HCT116 (cell line): ENCODE measurements around the gene HOMER2. TPM values are rescaled to one million over a fixed set of nuclear protein-coding genes. Genes with fewer than 3 reads are reported as not detected.
A peak's percentile ranks its signal among the peaks of the same experiment; 100 is the strongest.

Source experiments
- ATAC-seq: fragments of 200-7000 bp; cut with Tn5 transposase; 2 replicates; pipeline ENCODE4 v1.9.1; 2020; ENCODE audit warnings: mild to moderate bottlenecking, moderate library complexity
- BruUV-seq: library from RNA; stranded (reverse); fragments of 400-500 nt; replicated peaks from 2 replicates; lab custom pipeline; 2021; lab: Mats Ljungman, UMichigan
- CTCF ChIA-PET: fragments of 300-600 bp; sonication (Branson Sonifier 250); formaldehyde crosslinking; loops from one replicate; lab custom pipeline; 2021; ENCODE audit warnings: antibody characterized with exemption; lab: Charles Lee
- POLR2A ChIA-PET: fragments of 300-600, 350-600 bp; sonication (Branson Sonifier 250); formaldehyde crosslinking; loops from one replicate; lab custom pipeline; 2021; ENCODE audit warnings: antibody characterized with exemption; lab: Charles Lee
- RAD21 ChIA-PET, 2 experiments: fragments of 300-600 bp; sonication (Branson Sonifier 250); formaldehyde crosslinking; loops; one replicate each; lab custom pipeline; 2023; ENCODE audit warnings: low total read pairs in 2 of 2; ENCODE audit not compliant: uncharacterized antibody in 2 of 2, unreplicated experiment in 2 of 2, low non-redundant PET in 1 of 2; lab: Charles Lee
- DNase-seq: peaks from one replicate; pipeline ENCODE4 v3.0.0-alpha.2; 2010; ENCODE audit warnings: low read depth, low spot score
- H2AFZ ChIP-seq: fragments of 200-600 bp; shearing (Covaris generic), sonication (generic); 2 replicates; pipeline ENCODE4 v1.6.1; 2017; ENCODE audit warnings: low read depth, mixed run types, mixed read lengths, antibody characterized with exemption, low read length; ENCODE audit not compliant: poor library complexity, severe bottlenecking
- H3K27ac ChIP-seq: 2 replicates; pipeline ENCODE4 v1.5.1; 2012; ENCODE audit warnings: low read depth, low read length
- H3K27me3 ChIP-seq: fragments of 200-600 bp; sonication (generic); 2 replicates; pipeline ENCODE4 v1.6.1; 2016; ENCODE audit warnings: mixed run types, low read length, mixed read lengths; ENCODE audit not compliant: insufficient read depth
- H3K36me3 ChIP-seq, 2 experiments: fragments of 200-500 bp in 1 of 2; fragments of 200-600 bp in 1 of 2; sonication (Bioruptor generic) in 1 of 2; sonication (generic) in 1 of 2; 2 replicates each; pipeline versions ENCODE4 v1.5.1 to v1.6.1; 2014 to 2016; ENCODE audit warnings: low read length in 2 of 2, inconsistent platforms in 1 of 2, mixed read lengths in 1 of 2, mixed run types in 1 of 2; ENCODE audit not compliant: insufficient read depth in 2 of 2, control insufficient read depth in 1 of 2
- H3K4me1 ChIP-seq, 2 experiments: fragments of 200-600 bp in 1 of 2; sonication (generic) in 1 of 2; 2 replicates each; pipeline versions ENCODE4 v1.5.1 to v1.6.1; 2012 to 2017; ENCODE audit warnings: low read length in 2 of 2, inconsistent platforms in 1 of 2, mild to moderate bottlenecking in 1 of 2, mixed read lengths in 1 of 2, mixed run types in 1 of 2, moderate library complexity in 1 of 2; ENCODE audit not compliant: insufficient read depth in 2 of 2, control insufficient read depth in 1 of 2
- H3K4me2 ChIP-seq: fragments of 200-600 bp; sonication (generic); 2 replicates; pipeline ENCODE4 v1.6.1; 2017; ENCODE audit warnings: mixed run types, low read length, mixed read lengths
- H3K4me3 ChIP-seq, 2 experiments: fragments of 200-600 bp in 1 of 2; sonication (generic) in 1 of 2; replicated peaks in 1 of 2; 2 replicates each; pipeline ENCODE4 v1.5.1; 2011 to 2016; ENCODE audit warnings: low read length in 2 of 2, control low read depth in 1 of 2, low read depth in 1 of 2, mild to moderate bottlenecking in 1 of 2, mixed read lengths in 1 of 2, mixed run types in 1 of 2
- H3K79me2 ChIP-seq: fragments of 200-600 bp; sonication (generic); 2 replicates; pipeline ENCODE4 v1.6.1; 2017; ENCODE audit warnings: mild to moderate bottlenecking, mixed run types, low read length, moderate library complexity, mixed read lengths; ENCODE audit not compliant: insufficient read depth
- H3K9ac ChIP-seq: fragments of 200-600 bp; sonication (generic); 2 replicates; pipeline ENCODE4 v1.6.1; 2016; ENCODE audit warnings: low read length, mixed read lengths
- H3K9me2 ChIP-seq: fragments of 200-600 bp; sonication (generic), shearing (Covaris generic); 2 replicates; pipeline ENCODE4 v1.6.1; 2017; ENCODE audit warnings: mixed run types, mild to moderate bottlenecking, moderate library complexity; ENCODE audit not compliant: insufficient read depth
- H3K9me3 ChIP-seq, 2 experiments: fragments of 200-500 bp in 1 of 2; fragments of 200-600 bp in 1 of 2; sonication (Bioruptor generic) in 1 of 2; sonication (generic) in 1 of 2; 2 replicates each; pipeline ENCODE4 v1.6.1; 2014 to 2017; ENCODE audit warnings: low read length in 2 of 2, mixed read lengths in 2 of 2, inconsistent platforms in 1 of 2, low read depth in 1 of 2, mild to moderate bottlenecking in 1 of 2, mixed run types in 1 of 2, moderate library complexity in 1 of 2; ENCODE audit not compliant: control insufficient read depth in 1 of 2, insufficient read depth in 1 of 2
- H4K20me1 ChIP-seq: fragments of 200-600 bp; sonication (generic), shearing (Covaris generic); 2 replicates; pipeline ENCODE4 v1.6.1; 2017; ENCODE audit warnings: mixed run types, mild to moderate bottlenecking, moderate library complexity; ENCODE audit not compliant: insufficient read depth
- ATF3 ChIP-seq: IDR thresholded peaks from 2 replicates; pipeline ENCODE4 v1.6.1; 2012
- CBX3 ChIP-seq: IDR thresholded peaks from 2 replicates; pipeline ENCODE4 v1.6.1; 2012; ENCODE audit warnings: low read depth
- CEBPB ChIP-seq: IDR thresholded peaks from 2 replicates; pipeline ENCODE4 v1.6.1; 2012; ENCODE audit warnings: low read depth
- EGR1 ChIP-seq: IDR thresholded peaks from 2 replicates; pipeline ENCODE4 v1.6.1; 2012; ENCODE audit warnings: low read depth
- ELF1 ChIP-seq: IDR thresholded peaks from 2 replicates; pipeline ENCODE4 v1.6.1; 2012; ENCODE audit warnings: low read depth, borderline replicate concordance
- FOSL1 ChIP-seq: IDR thresholded peaks from 2 replicates; pipeline ENCODE4 v1.6.1; 2012; ENCODE audit warnings: low read depth
- JUND ChIP-seq: IDR thresholded peaks from 2 replicates; pipeline ENCODE4 v1.6.1; 2012
- POLR2AphosphoS5 ChIP-seq: IDR thresholded peaks from 2 replicates; pipeline ENCODE4 v1.6.1; 2011; ENCODE audit warnings: mild to moderate bottlenecking, low read depth, low read length, moderate library complexity
- RAD21 ChIP-seq: IDR thresholded peaks from 2 replicates; pipeline ENCODE4 v1.6.1; 2012; ENCODE audit warnings: low read depth, mild to moderate bottlenecking
- REST ChIP-seq: IDR thresholded peaks from 2 replicates; pipeline ENCODE4 v1.6.1; 2012; ENCODE audit warnings: low read depth
- SIN3A ChIP-seq: IDR thresholded peaks from 2 replicates; pipeline ENCODE4 v1.6.1; 2012; ENCODE audit warnings: low read depth
- SRF ChIP-seq: IDR thresholded peaks from 2 replicates; pipeline ENCODE4 v1.6.1; 2012; ENCODE audit warnings: low read depth
- TCF7L2 ChIP-seq: IDR thresholded peaks from 2 replicates; pipeline ENCODE4 v1.7.0; 2011; ENCODE audit warnings: borderline replicate concordance, inconsistent platforms; ENCODE audit not compliant: insufficient read depth, insufficient read length; ENCODE audit errors: extremely low read depth
- YY1 ChIP-seq: IDR thresholded peaks from 2 replicates; pipeline ENCODE4 v1.6.1; 2011; ENCODE audit warnings: low read length, low read depth, moderate library complexity, mild to moderate bottlenecking; ENCODE audit not compliant: insufficient replicate concordance; ENCODE audit errors: extremely low read depth
- ZBTB33 ChIP-seq: IDR thresholded peaks from 2 replicates; pipeline ENCODE4 v1.6.1; 2011; ENCODE audit warnings: mild to moderate bottlenecking, low read length, moderate library complexity; ENCODE audit not compliant: insufficient replicate concordance; ENCODE audit errors: extremely low read depth
- ZFX ChIP-seq: fragments of 450-650 bp; IDR thresholded peaks from 2 replicates; pipeline ENCODE4 v1.6.1; 2017
- ZNF274 ChIP-seq: fragments of 200-500 bp; sonication (Bioruptor generic); IDR thresholded peaks from 2 replicates; pipeline ENCODE4 v1.6.1; 2014; ENCODE audit warnings: mild to moderate bottlenecking, low read depth, low read length, inconsistent platforms
- intact Hi-C: fragments of 100-400 bp; cut with micrococcal nuclease; formaldehyde crosslinking; loops from 2 replicates; pipeline ENCODE4 v1.10.0; 2022
- total RNA-seq: library from RNA; stranded (reverse); gene quantifications from one replicate; pipeline ENCODE4 v1.2.1, GENCODE V29; 2021; ENCODE audit not compliant: unreplicated experiment
- TF ChIP-seq, protein P1 (sequence below): IDR thresholded peaks from 2 replicates; pipeline ENCODE4 v1.6.1; 2012

The HOMER2 gene
- total RNA-seq, 1 experiment from 2014 or later, result 3.9 TPM

DNA sequence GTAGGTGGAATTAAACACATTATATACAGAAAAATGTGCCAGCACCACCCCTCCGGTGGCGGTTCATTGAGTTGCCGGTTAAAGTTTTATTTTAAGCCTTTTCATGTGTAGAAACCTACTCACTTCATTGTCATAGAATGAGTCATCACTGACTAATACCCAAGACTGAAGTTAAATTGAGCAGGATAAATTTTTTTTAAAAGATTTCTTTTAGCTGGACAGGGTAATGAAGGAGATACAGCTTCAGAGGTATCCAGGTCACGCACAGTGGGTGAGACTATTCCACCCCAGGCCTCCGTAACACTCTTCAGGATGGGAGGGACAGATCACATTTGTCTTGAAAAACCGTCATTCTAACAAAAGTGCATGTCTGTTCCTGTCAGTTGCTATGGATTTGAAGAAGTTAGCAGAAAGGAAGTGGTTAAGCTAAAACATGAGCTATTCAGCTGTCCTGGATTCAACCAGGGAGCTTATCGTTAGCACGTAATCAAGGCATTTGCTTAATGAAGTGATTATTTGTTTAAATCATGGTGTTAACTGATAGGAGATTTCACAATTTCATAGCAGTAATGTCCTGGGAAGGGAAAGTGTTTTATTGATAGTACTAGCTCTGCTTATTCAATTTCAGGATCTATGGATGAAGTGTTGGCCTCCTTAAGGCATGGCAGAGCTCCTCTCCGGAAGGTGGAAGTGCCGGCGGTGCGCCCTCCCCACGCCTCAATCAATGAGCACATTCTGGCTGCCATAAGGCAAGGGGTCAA, 119.7 kb downstream of the HOMER2 start:
- Histone ChIP-seq H4K20me1 (no peaks in the 10 kb centered on the region), H3K9ac (peak overlapping the region; percentile 38), H3K36me3 (peaks cover 27 to 43% of the 10 kb centered on the region in 2 experiments; a peak in 3 of 4 replicates), H3K9me3 (no peaks in the 10 kb centered on the region), H3K9me2 (no peaks in the 10 kb centered on the region), H3K27me3 (no peaks in the 10 kb centered on the region), H3K27ac (peak overlapping the region; percentile 63), H3K4me2 (peak overlapping the region; percentile 66), H3K4me3 (peak overlapping the region; percentile 17 to 28; a peak in 2 of 4 replicates), H3K4me1 (peaks cover 22 to 31% of the 10 kb centered on the region in 2 experiments), H3K79me2 (no peaks in the 10 kb centered on the region), H2AFZ (no peak overlapping the region)
- ChIA-PET POLR2A (interaction anchor here (0.6 to 1.4 kb wide), 2 partner anchors 297 to 1297 kb away, joined by 3 read pairs; no protein-coding TSS in a partner anchor), CTCF (interaction anchor here (1.3 to 1.4 kb wide), 2 partner anchors 17 to 178 kb away, joined by 5 to 8 read pairs; partner anchors contain the start of gene C15orf40), RAD21 (no interaction called here)
- DNase-seq (peak; percentile 64), ATAC-seq (peak; percentile 86)
- no TSS peak for BruUV-seq
- intact Hi-C loops, result no loop called here
- TF ChIP-seq CBX3, result 0 out of 2 replicates have a peak, but pooled peaks have one; percentile 57
- TF ChIP-seq ZFX, result no peak
- 0 out of 2 replicates have a peak, but pooled peaks have one; percentile 41 for TF ChIP-seq SRF
- TF ChIP-seq EGR1, result no peak
- no peak for TF ChIP-seq ZBTB33
- TF ChIP-seq, protein P1, sequence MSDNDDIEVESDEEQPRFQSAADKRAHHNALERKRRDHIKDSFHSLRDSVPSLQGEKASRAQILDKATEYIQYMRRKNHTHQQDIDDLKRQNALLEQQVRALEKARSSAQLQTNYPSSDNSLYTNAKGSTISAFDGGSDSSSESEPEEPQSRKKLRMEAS, result no peak
- TF ChIP-seq REST, result no peak
- 0 out of 2 replicates have a peak, but pooled peaks have one; percentile 20 for TF ChIP-seq ATF3
- no peak for TF ChIP-seq ZNF274
- TF ChIP-seq SIN3A, result no peak
- TF ChIP-seq YY1, result no peak
- TF ChIP-seq CEBPB, result 0 out of 2 replicates have a peak, but pooled peaks have one; percentile 37
- peak; percentile 87 for TF ChIP-seq JUND
- TF ChIP-seq RAD21, result peak; percentile 24; the same call in 1 of the 2 replicates
- no peak for TF ChIP-seq TCF7L2
- TF ChIP-seq POLR2AphosphoS5, result no peak
- TF ChIP-seq ELF1, result no peak
- peak; percentile 97 for TF ChIP-seq FOSL1
